Superior temporal gyrus (tissue), 1 donor: Measurements from ENCODE around the gene CACNB4.
"Not testable (repeated sequence)": the region's sequence is repeated elsewhere in the genome, so short reads cannot be mapped to it uniquely, and the experiment has no call there.

Experiments used
- DNase-seq: peaks from one replicate; pipeline ENCODE4 v3.0.0-alpha.2; 2016; ENCODE audit errors: extremely low spot score

CACNB4 gene

DNA sequence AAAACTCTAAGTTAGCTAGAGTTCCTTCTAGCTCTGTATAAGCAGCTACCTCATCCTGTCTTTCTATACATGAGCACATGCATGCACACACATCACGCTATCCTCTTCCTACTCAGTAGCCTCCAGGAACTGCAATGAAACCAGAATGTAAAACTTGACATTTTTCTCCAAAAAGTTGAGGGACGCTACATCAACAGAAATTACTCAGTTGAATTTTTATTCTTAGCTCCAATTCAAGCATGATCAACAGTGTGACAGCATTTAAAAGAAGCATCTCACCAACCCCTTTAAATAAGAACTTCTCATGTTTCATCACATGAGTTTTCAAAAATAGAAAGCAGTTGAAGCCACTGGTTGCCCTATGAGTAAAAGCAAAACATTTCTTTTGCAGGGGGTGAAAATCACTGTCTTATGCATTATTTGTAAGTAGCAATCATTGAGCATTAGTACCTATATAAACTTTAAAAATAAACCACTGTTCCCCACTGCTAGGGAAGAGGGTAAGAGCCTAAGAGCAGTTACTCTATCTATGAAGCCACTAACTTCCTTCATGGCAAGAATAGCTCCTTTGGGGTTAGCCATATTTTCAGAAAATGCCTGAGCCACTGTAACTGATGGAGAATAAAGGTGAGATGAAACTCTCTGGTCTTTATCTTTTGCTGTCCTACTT is 192.7 kb downstream of the CACNB4 start:
- peak; percentile 49 for DNase-seq

DNA sequence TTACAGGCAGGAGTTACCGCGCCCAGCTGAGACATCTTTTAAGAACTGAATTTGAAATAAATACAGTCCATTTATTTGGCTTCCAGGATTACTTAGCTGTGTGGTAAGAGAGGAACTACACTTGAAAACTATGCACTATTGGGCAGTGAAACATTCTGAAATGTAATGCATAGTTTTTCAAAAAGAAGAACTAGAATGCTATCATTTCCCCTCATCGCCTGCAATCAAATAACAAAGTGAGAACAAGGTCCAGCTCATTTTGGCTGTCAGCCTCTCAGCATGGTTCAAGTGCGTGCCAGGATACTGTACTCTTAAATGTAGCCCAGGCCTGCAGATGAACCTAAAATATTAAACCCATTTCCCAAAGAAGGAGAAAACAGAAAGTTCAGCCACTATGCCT is 194.0 kb downstream of the CACNB4 start:
- no peak for DNase-seq

- DNase-seq, result no peak
These were observed 194.8 kb downstream of the CACNB4 start for GRCh38 chr2:151904021-151904420.

DNA sequence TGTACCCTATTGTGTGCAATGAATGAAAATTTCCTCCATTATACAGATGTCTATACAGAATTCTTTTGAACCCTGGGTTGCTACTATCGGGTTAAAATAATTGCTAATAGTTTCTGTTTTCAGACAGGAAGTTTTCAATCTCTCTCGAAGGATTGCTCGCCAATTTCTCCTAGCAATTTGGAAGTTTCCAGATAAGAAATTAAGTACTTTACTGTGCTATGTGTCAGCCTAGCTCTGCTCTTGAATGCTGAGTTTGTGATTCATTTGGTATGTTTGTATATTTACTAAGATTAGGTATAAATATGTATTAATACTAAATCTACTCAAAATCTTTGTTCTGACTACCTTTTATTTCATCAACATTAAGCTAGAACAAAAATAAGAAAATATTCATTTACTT is 196.0 kb downstream of the CACNB4 start:
- no peak for DNase-seq

DNA sequence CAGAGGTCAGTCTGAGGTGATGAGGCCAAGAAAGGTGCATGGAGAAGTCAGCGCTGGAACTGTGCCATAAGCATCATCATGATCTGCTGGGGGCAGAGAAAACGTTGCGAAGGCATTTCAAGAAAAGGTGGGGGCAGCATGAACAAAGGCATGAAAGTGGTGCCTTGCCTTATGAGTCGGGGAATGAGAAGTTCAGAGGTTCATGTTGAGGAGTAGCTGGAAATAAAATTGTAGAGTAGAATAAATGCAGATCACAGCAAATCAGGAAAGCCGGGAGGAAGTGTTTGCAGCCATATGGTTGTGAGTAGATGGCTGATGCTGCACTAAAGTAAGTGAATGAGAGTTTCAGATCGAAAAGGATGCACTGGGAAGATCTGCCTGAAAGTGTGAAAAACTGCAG is 198.5 kb downstream of the CACNB4 start:
- no peak for DNase-seq

GRCh38 chr2:151899156-151899555 is 199.7 kb downstream of the CACNB4 start:
- DNase-seq, result no peak

DNA sequence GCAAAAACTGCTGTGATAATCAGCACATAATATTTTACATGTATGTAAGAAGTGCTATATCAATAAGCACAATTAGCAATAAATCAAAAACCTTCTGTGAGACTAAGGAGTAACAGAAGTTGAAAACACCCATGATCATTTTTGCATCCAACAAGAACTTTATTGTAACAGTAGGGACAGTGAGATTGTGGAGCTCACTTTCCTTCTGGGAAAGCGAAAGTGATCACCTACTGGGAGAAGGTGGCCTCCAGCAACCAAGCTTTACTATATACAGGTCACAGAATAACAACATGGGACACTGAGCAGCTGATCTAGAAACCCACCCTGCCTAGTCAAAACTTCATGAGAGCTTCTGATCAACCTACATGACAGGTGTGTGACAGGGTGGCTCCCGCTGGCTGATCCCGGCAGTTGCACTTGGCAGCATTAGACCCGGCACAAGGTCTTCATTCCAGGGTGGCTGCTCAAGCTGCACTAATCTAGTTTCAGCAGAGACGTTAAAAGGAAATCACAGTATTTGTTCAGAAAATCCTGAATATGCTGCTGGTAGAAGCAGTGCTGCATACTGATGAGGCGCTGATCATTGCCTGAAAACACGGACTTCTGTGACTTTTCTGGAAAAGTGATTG is 207.2 kb downstream of the CACNB4 start:
- no peak for DNase-seq

DNA sequence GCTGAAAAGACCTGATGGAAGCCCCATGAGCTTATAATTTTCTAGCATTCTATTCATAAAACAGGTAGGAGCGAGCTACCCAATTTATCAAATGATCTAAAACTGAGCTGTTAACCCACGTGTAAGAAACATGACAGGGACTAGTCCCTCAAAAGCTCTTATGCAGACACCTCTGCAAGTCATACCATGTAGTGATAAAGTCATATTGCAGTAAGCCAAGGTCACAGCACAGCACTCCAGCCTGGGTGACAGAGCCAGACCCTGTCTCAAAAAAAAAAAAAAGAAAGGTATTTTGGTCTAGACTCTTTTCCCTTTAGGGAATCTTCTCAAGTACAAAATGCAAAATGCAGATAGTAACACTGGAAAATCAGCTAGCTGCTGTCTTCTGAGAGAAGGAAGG is 211.7 kb downstream of the CACNB4 start:
- DNase-seq, result no peak

DNA sequence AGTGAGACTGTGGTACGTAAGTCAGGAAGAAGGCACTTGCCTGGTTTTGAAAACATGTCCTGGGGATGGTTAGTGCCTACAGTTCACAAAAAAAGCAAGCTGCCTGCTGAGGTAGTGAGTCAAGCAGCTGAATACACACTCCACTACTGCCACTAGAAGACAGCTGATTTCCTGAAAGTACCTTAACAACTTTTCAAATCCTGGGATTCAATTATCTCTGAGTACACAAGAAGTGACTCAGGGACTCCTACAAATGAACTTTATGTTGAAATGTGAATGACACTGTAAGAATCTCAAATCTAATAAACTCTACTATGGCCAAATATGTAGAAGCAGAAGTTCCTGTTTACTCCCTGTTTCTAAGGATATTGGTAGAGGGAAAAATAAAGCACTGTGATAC is 212.6 kb downstream of the CACNB4 start:
- DNase-seq, result no peak

- DNase-seq, result no peak
These were observed 215.9 kb downstream of the CACNB4 start for GRCh38 chr2:151882786-151883445.

- no peak for DNase-seq
These were observed 217.5 kb downstream of the CACNB4 start for GRCh38 chr2:151881342-151881741.

DNA sequence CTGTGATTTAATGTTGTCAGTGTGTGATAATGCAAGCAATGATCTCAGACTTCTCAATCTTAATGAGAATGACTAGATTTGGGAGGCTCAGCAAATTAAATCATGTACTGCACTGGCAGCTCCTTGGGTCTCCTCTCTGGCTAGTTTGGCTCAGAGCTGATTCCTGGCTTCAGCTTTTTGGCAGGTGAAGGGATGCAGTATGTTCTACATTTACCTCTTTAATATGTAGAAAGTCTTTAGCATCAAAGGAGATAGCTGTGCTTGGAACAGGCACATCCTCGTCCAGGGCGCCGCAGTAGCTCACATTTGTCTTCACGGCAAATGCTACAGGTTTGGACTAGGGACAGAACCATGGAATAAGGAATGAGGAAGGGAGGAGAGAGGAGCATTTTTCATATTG is 218.3 kb downstream of the CACNB4 start:
- DNase-seq, result no peak

DNA sequence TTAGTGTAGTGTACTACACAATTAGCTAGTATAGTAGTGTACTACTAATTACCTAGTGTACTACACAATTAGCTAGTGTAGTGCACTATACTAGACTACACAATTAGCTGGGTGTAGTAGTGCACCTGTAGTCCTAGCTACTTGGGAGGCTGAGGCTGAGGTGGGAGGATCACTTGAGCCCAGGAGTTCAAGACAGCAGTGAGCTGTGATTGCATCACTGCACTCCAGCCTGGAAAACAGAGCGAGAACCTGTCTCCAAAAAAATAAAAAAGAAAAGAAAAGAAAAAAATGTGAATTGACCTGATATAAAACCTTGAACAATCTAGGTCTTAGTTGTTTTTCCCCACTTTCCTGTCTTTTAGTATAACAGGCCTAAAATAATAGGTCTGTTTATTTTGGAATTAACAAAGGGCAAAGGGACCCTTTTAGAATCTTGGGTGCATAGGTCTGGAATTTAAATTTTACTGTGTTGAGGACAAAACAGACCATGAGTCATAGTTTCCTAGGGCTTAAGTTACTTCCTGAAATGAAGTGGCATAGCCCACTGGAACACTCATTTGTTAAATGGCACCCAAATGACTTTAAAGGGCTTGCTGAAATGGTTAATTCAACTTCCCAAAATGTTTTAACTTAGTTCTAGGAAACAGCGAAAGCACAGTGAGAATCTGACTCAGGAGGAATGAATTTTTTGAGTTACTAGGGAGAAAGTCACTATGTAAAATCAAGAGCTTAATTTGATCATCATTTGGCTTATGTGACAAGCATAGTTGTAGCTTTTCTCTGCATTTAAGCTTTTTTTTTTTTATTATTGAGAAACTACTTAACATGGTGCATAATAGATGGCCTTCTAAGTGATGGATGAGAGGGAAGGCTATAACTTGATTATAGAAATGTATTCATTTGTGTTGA is 219.9 kb downstream of the CACNB4 start:
- DNase-seq, result no peak

DNA sequence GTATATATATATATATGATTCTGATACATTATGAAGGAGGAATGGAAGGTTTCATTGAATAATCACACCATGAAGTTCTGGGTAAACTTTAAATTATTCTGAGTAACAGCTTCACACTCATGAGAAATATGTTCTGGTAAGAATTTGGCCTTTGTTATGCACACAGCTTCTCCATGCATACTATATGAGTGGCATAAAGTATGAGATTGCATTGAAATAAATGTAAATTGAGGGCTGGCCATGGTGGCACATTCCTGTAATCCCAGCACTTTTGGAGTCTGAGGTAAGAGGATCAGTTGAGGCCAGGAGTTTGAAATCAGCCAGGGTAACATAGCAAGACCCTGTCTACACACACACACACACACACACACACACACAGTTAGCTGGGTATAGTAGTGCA is 220.6 kb downstream of the CACNB4 start:
- DNase-seq, result no peak

DNA sequence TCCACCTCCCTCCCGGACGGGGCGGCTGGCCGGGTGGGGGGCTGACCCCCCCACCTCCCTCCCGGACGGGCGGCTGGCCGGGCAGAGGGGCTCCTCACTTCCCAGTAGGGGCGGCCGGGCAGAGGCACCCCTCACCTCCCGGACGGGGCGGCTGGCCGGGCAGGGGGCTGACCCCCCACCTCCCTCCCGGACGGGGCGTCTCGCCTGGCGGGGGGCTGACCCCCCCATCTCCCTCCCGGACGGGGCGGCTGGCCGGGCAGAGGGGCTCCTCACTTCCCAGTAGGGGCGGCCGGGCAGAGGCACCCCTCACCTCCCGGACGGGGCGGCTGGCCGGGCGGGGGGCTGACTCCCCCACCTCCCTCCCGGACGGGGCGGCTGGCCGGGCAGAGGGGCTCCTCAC is 223.2 kb downstream of the CACNB4 start:
- DNase-seq, result not testable (repeated sequence)

DNA sequence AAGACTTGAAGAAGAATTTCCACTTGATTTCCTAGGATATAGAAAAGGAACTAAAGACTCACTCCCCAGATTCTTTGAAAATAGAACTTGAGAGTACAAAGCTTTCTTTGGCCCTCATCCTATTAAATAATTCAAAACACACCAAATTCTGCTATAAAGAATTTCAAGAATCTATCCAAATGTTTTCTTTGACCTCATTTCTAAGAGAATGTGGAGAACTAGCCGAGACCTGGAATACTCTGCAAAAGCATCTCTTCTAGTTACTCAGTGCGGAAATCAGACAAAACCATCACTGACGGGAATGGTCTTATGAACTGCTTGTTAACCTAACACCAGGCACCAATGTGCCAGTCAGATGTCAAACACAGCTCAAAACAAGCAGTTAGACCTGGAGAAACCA is 226.4 kb downstream of the CACNB4 start:
- DNase-seq, result no peak

- DNase-seq, result no peak
These were observed 229.6 kb downstream of the CACNB4 start for GRCh38 chr2:151869291-151869690.

GRCh38 chr2:151862700-151863099 is 236.1 kb downstream of the CACNB4 start:
- DNase-seq, result no peak

- DNase-seq, result no peak
These were observed 237.7 kb downstream of the CACNB4 start for GRCh38 chr2:151861174-151861573.

DNA sequence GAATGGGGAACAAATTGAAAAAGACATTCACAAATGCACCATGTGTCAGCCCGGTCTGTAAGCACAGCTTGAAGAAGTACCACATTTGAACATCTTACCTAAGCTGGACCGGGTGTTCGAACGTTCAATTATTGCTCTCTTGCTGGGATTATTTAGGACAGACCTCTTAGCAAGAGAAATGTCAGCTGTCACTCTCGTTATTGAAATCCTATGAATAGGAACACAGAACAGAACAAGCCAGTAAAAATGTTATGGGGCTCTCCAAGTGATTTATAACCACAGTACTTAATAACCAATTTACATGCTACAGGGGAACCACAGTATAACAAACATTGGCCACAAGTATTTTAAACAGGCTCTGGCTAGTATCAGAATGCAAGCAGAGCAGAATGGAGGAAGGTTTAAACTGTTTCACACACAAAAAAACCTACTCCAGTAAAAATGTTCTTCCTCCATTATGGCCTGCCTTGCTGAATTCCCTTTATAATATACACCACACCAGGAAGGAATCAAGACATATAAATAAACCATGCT is 238.2 kb downstream of the CACNB4 start:
- DNase-seq, result no peak

- DNase-seq, result no peak
These were observed 238.6 kb downstream of the CACNB4 start for GRCh38 chr2:151860210-151860609.

DNA sequence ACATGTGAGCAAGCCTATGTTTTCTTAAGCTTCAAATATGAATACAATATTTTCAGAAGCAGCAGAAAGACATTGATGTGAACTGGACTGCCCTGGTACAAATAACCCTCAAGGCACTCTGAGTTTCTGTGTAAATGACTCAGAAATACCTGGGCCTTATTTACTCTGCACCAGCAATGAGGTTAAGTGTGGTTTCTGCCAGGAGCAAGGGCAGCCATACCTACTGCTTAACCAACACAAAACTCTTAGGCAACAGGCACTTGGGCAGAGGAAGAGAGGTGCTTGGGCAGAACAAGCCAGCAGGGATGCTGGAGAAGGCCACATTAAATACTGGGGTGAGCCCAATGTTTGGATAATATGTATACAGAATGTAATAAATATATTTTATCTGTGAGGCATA is 241.2 kb downstream of the CACNB4 start:
- no peak for DNase-seq
